AG20443 (cell line): ENCODE data around the gene LST1.
A peak's percentile ranks its signal among the peaks of the same experiment; 100 is the strongest.

Experiments
- DNase-seq: peaks from one replicate; pipeline ENCODE4 v3.0.0; 2012; ENCODE audit warnings: low spot score, mixed read lengths

LST1 gene

DNA sequence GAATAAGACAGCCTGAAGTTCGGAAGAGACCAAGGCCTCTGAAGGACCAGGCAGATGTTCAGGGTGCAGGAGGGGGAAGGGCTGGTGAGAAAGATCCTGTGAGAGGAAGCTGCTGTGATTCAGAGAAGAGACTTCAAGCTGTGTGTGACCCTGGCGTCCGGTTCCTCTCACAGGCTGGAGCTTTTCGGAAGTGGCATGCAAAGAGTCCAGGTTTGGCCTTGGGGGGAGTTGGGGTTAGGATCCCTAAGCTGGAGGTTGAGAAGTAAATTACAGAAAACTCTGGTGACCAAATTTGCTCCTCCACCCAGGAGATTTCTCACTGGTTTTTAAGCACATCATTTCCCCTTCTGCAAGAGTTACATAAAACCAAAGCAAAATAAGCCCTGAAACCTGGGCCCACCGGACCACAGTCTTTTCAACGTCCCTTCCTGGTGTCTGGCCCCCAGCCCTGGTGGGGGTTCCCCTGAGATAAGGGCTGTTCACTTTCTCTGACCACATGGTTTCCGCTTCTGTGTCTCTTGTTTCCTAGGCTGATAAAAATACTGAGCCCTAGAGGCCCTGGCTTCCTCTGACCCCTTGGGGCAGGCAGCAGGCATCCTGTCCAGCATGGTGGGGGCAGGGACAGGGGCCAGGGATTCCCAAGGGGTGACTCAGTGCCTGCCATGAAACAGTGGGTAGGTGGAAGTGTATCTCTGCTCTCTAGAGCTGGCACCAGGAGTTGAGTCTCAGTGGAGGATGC lies 25.9 kb upstream of the LST1 start:
- peak; percentile 56 for DNase-seq

DNA sequence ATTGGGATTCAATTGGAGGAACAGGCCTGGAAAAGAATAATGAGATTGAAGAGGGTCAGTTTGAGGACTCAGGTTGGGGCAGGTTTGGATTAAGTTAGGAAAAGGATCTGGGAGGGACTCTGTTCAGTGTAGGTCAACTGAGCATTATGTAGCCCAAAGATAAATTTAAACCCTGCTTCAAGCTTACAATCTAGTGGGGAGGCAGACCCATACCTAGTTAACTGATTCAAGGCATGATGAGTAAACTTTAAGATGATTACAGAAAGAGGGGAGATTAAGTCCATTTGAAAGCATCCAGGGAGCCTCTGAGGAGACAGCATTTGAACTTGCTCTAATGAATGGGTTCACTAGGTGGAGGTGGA lies 25.4 kb upstream of the LST1 start:
- no peak for DNase-seq

DNA sequence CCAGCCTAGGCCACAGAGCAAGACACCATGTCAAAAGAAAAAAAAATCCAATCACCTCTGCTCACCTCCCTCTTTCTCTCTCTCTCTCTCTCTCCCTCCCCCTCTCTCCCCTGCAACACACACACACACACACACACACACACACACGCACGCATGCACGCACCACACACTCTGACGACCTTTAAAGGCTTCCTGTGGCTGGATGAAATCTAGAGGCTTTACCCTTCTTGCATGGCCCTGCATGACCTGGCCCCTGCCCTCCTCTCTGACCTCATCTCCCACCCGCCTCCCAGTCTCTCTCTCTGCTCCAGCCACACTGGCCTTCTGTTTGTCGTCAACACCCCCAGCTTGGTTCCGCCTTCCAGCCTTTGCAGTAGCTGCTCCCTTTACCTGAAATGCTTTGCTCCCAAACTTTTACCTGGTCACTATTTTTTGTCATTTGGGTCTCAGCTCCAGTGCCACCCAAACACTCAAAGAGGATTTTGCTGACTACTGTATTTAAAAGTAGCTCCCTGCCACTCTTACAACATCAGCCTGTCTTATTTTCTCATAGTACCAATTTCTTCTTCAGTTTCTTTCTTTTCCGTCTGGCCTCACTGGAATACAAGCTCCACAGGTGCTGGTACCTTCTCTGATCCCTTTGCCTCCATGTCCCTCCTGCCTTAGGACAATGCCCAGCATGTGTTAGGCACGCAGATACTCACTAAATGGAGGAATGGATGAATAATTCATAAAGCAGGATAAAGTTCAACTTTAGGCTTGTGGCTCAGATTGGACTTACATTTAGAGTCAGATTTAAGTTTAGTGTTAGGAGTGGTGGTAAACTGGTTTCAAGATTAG lies 18.3 kb upstream of the LST1 start:
- DNase-seq: no peak

DNA sequence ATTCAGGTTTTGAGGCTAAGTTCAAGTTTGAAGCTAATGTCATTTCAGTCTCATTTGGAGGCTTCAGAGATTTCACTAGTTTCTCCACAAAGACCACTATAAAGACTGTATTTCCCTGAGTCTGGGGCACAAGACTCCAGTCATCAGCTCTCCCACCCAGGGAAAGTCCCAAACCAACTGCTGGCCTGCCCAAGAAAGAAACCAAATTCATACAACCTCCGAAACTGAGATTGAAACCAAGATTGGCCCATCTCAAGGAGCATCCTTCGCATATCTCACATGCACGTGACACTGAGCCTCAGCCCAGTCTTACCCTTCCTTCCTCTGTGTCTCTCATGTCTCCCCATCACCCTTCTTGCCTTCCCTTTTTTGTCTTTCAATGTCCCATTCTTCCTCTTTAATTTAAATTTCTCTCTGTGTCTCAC lies 17.5 kb upstream of the LST1 start:
- DNase-seq: no peak

DNA sequence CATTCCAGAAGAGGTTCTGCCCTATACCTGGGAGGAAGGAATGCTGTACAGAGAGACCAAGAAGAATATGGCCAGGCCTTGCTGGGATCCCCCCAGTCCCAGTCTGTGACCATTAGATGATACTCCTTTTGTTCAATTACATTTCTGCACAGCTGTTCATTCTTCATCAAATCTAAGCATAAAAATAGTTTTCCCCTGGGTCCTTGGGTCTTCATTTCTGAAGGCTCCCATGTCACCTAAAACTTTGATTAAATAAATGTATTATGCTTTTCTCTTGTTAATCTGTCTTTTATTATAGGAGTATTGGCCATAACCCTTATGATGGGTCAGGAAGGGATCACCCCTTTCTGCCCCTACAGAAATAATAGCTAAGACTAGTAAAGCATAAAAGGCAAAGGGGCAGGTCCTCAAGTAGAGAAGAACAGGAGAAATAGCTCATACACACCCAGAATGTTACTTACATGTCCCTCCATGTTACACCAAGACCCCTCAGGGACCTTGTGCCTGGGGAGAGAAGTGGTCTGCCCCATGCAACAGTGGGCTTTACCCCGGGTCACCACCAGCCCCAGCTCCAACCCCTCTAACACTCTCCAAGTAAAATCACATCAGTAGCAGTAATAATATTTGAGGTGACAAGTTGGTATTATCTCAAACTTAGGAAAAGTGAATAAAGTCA lies 16.1 kb upstream of the LST1 start:
- no peak for DNase-seq

DNA sequence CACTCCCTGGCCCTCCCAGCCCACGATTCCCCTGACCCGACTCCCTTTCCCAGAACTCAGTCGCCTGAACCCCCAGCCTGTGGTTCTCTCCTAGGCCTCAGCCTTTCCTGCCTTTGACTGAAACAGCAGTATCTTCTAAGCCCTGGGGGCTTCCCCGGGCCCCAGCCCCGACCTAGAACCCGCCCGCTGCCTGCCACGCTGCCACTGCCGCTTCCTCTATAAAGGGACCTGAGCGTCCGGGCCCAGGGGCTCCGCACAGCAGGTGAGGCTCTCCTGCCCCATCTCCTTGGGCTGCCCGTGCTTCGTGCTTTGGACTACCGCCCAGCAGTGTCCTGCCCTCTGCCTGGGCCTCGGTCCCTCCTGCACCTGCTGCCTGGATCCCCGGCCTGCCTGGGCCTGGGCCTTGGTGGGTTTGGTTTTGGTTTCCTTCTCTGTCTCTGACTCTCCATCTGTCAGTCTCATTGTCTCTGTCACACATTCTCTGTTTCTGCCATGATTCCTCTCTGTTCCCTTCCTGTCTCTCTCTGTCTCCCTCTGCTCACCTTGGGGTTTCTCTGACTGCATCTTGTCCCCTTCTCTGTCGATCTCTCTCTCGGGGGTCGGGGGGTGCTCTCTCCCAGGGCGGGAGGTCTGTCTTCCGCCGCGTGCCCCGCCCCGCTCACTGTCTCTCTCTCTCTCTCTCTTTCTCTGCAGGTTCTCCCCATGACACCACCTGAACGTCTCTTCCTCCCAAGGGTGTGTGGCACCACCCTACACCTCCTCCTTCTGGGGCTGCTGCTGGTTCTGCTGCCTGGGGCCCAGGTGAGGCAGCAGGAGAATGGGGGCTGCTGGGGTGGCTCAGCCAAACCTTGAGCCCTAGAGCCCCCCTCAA lies 13.8 kb upstream of the LST1 start, which contains the start of gene LTA:
LTA (plus strand) TSS at position 249 of the 871 bp plus-strand sequence; CDS start at position 703, 454 bp downstream.
- DNase-seq: no peak

DNA sequence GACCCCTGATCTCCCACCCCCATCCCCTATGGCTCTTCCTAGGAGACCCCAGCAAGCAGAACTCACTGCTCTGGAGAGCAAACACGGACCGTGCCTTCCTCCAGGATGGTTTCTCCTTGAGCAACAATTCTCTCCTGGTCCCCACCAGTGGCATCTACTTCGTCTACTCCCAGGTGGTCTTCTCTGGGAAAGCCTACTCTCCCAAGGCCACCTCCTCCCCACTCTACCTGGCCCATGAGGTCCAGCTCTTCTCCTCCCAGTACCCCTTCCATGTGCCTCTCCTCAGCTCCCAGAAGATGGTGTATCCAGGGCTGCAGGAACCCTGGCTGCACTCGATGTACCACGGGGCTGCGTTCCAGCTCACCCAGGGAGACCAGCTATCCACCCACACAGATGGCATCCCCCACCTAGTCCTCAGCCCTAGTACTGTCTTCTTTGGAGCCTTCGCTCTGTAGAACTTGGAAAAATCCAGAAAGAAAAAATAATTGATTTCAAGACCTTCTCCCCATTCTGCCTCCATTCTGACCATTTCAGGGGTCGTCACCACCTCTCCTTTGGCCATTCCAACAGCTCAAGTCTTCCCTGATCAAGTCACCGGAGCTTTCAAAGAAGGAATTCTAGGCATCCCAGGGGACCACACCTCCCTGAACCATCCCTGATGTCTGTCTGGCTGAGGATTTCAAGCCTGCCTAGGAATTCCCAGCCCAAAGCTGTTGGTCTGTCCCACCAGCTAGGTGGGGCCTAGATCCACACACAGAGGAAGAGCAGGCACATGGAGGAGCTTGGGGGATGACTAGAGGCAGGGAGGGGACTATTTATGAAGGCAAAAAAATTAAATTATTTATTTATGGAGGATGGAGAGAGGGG lies 12.6 kb upstream of the LST1 start:
- DNase-seq: no peak

DNA sequence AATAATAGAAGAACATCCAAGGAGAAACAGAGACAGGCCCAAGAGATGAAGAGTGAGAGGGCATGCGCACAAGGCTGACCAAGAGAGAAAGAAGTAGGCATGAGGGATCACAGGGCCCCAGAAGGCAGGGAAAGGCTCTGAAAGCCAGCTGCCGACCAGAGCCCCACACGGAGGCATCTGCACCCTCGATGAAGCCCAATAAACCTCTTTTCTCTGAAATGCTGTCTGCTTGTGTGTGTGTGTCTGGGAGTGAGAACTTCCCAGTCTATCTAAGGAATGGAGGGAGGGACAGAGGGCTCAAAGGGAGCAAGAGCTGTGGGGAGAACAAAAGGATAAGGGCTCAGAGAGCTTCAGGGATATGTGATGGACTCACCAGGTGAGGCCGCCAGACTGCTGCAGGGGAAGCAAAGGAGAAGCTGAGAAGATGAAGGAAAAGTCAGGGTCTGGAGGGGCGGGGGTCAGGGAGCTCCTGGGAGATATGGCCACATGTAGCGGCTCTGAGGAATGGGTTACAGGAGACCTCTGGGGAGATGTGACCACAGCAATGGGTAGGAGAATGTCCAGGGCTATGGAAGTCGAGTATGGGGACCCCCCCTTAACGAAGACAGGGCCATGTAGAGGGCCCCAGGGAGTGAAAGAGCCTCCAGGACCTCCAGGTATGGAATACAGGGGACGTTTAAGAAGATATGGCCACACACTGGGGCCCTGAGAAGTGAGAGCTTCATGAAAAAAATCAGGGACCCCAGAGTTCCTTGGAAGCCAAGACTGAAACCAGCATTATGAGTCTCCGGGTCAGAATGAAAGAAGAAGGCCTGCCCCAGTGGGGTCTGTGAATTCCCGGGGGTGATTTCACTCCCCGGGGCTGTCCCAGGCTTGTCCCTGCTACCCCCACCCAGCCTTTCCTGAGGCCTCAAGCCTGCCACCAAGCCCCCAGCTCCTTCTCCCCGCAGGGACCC lies 11.7 kb upstream of the LST1 start:
- no peak for DNase-seq

DNA sequence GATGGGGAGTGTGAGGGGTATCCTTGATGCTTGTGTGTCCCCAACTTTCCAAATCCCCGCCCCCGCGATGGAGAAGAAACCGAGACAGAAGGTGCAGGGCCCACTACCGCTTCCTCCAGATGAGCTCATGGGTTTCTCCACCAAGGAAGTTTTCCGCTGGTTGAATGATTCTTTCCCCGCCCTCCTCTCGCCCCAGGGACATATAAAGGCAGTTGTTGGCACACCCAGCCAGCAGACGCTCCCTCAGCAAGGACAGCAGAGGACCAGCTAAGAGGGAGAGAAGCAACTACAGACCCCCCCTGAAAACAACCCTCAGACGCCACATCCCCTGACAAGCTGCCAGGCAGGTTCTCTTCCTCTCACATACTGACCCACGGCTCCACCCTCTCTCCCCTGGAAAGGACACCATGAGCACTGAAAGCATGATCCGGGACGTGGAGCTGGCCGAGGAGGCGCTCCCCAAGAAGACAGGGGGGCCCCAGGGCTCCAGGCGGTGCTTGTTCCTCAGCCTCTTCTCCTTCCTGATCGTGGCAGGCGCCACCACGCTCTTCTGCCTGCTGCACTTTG lies 10.7 kb upstream of the LST1 start, which contains the start of gene TNF:
TNF (plus strand) TSS at position 231 of the 567 bp plus-strand sequence; CDS start at position 408, 177 bp downstream.
- no peak for DNase-seq

DNA sequence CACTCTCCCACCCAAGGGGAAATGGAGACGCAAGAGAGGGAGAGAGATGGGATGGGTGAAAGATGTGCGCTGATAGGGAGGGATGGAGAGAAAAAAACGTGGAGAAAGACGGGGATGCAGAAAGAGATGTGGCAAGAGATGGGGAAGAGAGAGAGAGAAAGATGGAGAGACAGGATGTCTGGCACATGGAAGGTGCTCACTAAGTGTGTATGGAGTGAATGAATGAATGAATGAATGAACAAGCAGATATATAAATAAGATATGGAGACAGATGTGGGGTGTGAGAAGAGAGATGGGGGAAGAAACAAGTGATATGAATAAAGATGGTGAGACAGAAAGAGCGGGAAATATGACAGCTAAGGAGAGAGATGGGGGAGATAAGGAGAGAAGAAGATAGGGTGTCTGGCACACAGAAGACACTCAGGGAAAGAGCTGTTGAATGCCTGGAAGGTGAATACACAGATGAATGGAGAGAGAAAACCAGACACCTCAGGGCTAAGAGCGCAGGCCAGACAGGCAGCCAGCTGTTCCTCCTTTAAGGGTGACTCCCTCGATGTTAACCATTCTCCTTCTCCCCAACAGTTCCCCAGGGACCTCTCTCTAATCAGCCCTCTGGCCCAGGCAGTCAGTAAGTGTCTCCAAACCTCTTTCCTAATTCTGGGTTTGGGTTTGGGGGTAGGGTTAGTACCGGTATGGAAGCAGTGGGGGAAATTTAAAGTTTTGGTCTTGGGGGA lies 10.0 kb upstream of the LST1 start:
- DNase-seq: no peak

DNA sequence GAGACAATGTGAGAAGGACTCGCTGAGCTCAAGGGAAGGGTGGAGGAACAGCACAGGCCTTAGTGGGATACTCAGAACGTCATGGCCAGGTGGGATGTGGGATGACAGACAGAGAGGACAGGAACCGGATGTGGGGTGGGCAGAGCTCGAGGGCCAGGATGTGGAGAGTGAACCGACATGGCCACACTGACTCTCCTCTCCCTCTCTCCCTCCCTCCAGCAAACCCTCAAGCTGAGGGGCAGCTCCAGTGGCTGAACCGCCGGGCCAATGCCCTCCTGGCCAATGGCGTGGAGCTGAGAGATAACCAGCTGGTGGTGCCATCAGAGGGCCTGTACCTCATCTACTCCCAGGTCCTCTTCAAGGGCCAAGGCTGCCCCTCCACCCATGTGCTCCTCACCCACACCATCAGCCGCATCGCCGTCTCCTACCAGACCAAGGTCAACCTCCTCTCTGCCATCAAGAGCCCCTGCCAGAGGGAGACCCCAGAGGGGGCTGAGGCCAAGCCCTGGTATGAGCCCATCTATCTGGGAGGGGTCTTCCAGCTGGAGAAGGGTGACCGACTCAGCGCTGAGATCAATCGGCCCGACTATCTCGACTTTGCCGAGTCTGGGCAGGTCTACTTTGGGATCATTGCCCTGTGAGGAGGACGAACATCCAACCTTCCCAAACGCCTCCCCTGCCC lies 9.0 kb upstream of the LST1 start:
- no peak for DNase-seq

DNA sequence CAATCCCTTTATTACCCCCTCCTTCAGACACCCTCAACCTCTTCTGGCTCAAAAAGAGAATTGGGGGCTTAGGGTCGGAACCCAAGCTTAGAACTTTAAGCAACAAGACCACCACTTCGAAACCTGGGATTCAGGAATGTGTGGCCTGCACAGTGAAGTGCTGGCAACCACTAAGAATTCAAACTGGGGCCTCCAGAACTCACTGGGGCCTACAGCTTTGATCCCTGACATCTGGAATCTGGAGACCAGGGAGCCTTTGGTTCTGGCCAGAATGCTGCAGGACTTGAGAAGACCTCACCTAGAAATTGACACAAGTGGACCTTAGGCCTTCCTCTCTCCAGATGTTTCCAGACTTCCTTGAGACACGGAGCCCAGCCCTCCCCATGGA lies 8.5 kb upstream of the LST1 start:
- no peak for DNase-seq

DNA sequence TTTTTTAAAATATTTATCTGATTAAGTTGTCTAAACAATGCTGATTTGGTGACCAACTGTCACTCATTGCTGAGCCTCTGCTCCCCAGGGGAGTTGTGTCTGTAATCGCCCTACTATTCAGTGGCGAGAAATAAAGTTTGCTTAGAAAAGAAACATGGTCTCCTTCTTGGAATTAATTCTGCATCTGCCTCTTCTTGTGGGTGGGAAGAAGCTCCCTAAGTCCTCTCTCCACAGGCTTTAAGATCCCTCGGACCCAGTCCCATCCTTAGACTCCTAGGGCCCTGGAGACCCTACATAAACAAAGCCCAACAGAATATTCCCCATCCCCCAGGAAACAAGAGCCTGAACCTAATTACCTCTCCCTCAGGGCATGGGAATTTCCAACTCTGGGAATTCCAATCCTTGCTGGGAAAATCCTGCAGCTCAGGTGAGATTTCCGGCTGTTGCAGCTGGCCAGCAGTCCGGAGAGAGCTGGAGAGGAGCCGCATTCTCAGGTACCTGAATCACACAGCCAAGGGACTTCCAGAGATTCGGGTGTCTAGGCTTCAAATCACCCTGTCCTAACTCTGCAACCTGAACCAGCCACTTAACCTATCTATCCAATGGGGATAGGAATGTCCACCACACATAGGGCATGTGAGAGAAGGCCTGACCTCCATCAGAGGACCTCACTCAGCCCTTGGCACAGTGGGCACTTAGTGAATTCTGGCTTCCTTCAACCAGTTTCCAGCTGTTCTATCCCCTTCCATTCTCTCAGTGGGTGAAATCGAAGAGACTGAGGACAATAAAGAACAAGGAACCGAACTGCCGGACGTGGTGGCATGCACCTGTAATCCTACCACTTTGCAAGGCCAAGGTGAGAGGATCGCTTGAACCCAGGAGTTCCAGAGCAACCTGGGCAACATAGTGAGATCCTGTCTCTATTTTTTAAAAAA lies 7.6 kb upstream of the LST1 start:
- DNase-seq: no peak

DNA sequence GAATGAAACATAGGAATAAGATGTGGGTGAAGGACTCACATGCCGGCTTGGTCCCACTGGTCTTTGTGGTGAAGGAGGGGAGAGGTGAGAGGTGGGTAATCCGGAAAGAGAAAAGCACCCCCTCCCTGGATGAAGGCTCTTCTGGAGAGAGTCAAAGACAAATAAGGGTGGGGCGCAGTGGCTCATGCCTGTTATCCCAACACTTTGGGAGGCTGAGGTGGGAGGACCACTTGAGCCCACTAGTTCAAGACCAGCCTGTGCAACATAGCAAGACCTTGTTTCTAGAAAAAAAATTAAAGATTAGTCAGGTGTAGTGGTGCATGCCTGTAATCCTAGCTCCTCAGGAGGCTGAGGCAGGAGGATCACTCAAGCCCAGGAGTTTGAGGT lies 7.0 kb upstream of the LST1 start:
- DNase-seq: no peak

DNA sequence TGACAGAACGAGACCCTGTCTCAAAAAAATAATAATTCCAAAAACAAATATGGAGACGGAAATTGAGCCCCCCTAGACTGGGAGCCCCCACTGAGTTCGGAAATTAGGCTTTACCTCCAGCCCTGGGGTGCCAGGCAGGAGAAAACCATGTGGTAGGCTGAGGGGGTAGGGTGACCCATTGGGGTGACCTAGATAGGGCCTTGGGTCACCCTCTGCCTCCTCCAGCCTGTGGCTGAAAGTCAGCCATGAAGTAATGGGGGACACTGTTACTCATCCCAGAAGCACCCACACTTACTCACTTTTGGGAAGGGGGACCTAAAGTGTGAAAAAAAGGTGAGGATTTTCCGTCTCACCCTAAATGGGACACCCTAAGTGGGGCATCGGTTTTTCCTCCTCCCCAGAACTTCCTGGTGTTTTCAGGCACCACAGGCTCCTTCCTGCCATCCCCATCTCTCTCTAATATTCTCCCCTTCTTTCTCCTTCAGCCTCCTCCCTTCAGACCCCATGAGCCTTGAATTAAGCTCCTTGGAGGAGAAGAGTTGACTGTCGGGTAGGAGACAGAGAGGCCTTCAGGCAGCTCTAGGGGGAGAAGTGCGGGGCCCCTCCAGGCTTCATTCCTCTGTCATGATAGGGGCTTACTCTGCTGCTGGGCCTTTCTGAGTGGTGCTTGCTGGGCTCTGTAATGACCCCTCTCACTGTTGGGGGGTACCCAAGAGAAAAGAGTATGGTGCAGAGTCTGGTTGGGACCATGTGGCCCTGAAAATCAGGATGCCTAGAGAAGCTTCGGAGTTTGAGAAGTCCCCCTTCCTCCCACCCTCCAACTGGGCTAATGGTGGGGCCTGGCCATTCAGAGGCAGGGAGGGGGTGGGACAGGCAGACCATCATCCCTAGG lies 6.3 kb upstream of the LST1 start:
- no peak for DNase-seq

DNA sequence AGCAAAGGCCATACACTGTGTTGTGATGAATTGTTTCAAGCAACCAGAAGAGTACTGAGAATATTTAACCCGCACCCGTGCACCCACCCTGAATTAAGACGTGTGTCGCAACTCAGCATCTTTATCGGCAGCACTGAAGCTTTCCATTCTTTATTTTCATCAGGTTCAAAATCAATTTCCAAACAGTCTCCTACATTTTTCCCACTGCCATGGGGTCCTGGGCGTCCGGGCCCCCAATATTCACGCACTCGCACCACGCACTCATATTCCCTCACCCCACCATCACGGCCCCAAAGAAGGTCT lies 5.7 kb upstream of the LST1 start:
- no peak for DNase-seq
